HPDE6-E6E7 (cell line): ENCODE data around the gene EFEMP2.

Source experiments
- DNase-seq: peaks from one replicate; pipeline ENCODE4 v3.0.0; 2011; ENCODE audit warnings: missing footprints; ENCODE audit errors: extremely low spot score

The EFEMP2 gene

GRCh38 chr11:65872586-65873317 is at the start of gene EFEMP2:
EFEMP2 (minus strand) TSS chr11:65872800; CDS start chr11:65872354, 446 bp downstream.
- DNase-seq: no peak

GRCh38 chr11:65921876-65922275 is 49.3 kb upstream of the EFEMP2 start:
- no peak for DNase-seq

- DNase-seq: no peak
These were observed 48.5 kb upstream of the EFEMP2 start for GRCh38 chr11:65921033-65921555.

GRCh38 chr11:65920372-65920802 is 47.8 kb upstream of the EFEMP2 start:
- no peak for DNase-seq

GRCh38 chr11:65919573-65920371 is 47.2 kb upstream of the EFEMP2 start:
- no peak for DNase-seq

- DNase-seq: peak; percentile 91
These were observed 46.6 kb upstream of the EFEMP2 start, which contains the start of gene DRAP1 for GRCh38 chr11:65919141-65919572. DRAP1 (plus strand) TSS chr11:65919426; CDS start chr11:65919502, 76 bp downstream.

GRCh38 chr11:65918211-65919140 is 45.9 kb upstream of the EFEMP2 start, which contains the start of gene C11orf68:
C11orf68 (minus strand) TSS chr11:65919062; CDS start chr11:65919031, 31 bp downstream.
- no peak for DNase-seq

- DNase-seq: no peak
These were observed 45.0 kb upstream of the EFEMP2 start for GRCh38 chr11:65917434-65918210.

- no peak for DNase-seq
These were observed 44.5 kb upstream of the EFEMP2 start for GRCh38 chr11:65917077-65917433.

GRCh38 chr11:65916391-65916790 is 43.8 kb upstream of the EFEMP2 start:
- DNase-seq: no peak

GRCh38 chr11:65915821-65916251 is 43.2 kb upstream of the EFEMP2 start:
- peak; percentile 94 for DNase-seq

GRCh38 chr11:65915101-65915820 is 42.7 kb upstream of the EFEMP2 start:
- DNase-seq: no peak

GRCh38 chr11:65912845-65913244 is 40.2 kb upstream of the EFEMP2 start:
- peak; percentile 78 for DNase-seq

GRCh38 chr11:65911682-65912568 is 39.3 kb upstream of the EFEMP2 start:
- no peak for DNase-seq

GRCh38 chr11:65907878-65908277 is 35.3 kb upstream of the EFEMP2 start:
- no peak for DNase-seq

- no peak for DNase-seq
These were observed 34.0 kb upstream of the EFEMP2 start for GRCh38 chr11:65906602-65907001.

GRCh38 chr11:65903715-65904114 is 31.1 kb upstream of the EFEMP2 start:
- DNase-seq: no peak

- no peak for DNase-seq
These were observed 30.5 kb upstream of the EFEMP2 start for GRCh38 chr11:65903068-65903481.

GRCh38 chr11:65900899-65901180 is 28.2 kb upstream of the EFEMP2 start:
- no peak for DNase-seq
